HUES64 (cell line): ENCODE data around the gene RNF121.

ENCODE experiments used
- H3K27ac ChIP-seq: 2 replicates; pipeline ENCODE4 v1.7.0; 2013; ENCODE audit warnings: low read depth, low read length, inconsistent platforms
- H3K27me3 ChIP-seq: 2 replicates; pipeline ENCODE4 v1.6.1; 2013; ENCODE audit warnings: mild to moderate bottlenecking, low read length; ENCODE audit not compliant: insufficient read depth
- H3K36me3 ChIP-seq: 2 replicates; pipeline ENCODE4 v1.6.1; 2013; ENCODE audit warnings: mild to moderate bottlenecking, low read length; ENCODE audit not compliant: insufficient read depth
- H3K4me1 ChIP-seq: 2 replicates; pipeline ENCODE4 v1.6.1; 2013; ENCODE audit warnings: mild to moderate bottlenecking, low read length, moderate library complexity; ENCODE audit not compliant: insufficient read depth
- H3K4me3 ChIP-seq: 2 replicates; pipeline ENCODE4 v1.5.1; 2013; ENCODE audit warnings: mild to moderate bottlenecking, low read length, moderate library complexity
- H3K9ac ChIP-seq: 2 replicates; pipeline ENCODE4 v1.6.1; 2013; ENCODE audit warnings: mild to moderate bottlenecking, low read depth, low read length
- H3K9me3 ChIP-seq: 2 replicates; pipeline ENCODE4 v1.6.1; 2013; ENCODE audit warnings: low read depth, low read length; ENCODE audit not compliant: insufficient read depth
- WGBS: fragments of 150-250, 120-280 bp; methylation state at CpG from one replicate; pipeline ENCODE4 v1.1.7; 2013; ENCODE audit warnings: missing lambda C conversion rate; 5-methylcytosine and 5-hydroxymethylcytosine counted together

RNF121 gene

GRCh38 chr11:71962428-71963038 is 33.7 kb downstream of the RNF121 start:
- H3K9ac ChIP-seq = no peak overlapping the region; the same call in 1 of the 2 replicates
- no peaks in the 10 kb centered on the region for H3K4me1 ChIP-seq
- H3K36me3 ChIP-seq = peaks cover 44% of the 10 kb centered on the region
- no peaks in the 10 kb centered on the region for H3K27me3 ChIP-seq
- 90% methylated on average over 1 of the region's 2 CpGs for WGBS
- H3K9me3 ChIP-seq = no peaks in the 10 kb centered on the region
- no peak overlapping the region for H3K4me3 ChIP-seq
- H3K27ac ChIP-seq = no peak overlapping the region

DNA sequence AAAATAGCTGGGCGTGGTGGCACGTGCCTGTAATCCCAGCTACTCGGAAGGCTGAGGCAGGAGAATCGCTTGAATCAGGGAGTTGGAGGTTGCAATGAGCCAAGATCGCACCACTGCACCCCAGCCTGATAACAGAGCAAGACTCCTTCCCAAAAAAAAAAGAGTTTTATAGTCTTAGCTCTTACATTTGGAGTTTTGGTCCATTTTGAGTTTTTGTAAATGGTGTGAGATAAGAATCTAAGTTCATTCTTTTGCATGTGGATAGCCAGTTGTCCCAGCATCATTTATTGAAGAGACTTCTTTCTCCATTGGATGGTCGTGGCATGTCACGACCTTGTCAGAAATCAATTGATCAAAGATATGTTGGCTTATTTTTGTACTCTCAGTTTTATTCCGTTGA is 34.6 kb downstream of the RNF121 start:
- no peak overlapping the region for H3K4me3 ChIP-seq
- H3K36me3 ChIP-seq = peaks cover 52% of the 10 kb centered on the region
- no peak overlapping the region for H3K27ac ChIP-seq
- WGBS = 93% methylated on average over 8 of the region's 8 CpGs
- H3K9ac ChIP-seq = no peak overlapping the region
- no peaks in the 10 kb centered on the region for H3K27me3 ChIP-seq
- no peaks in the 10 kb centered on the region for H3K9me3 ChIP-seq
- no peaks in the 10 kb centered on the region for H3K4me1 ChIP-seq

DNA sequence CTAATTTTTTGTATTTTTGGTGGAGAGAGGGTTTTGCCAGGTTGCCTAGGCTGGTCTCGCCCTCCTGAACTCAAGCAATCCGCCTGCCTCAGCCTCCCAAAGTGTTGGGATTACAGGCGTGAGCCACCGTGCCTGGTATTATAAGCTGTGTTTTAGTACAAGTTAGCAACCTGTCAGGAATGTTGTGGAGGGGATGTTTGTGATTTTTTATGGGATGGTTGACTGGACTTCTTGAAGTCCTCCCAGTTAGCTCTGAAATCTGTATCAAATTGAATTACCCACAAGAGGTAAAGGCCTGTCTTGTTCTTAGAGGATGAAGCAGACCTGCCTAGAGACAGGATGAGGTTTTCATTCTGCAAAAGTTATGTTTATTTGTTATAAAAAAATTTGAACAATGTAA is 35.8 kb downstream of the RNF121 start:
- no peaks in the 10 kb centered on the region for H3K4me1 ChIP-seq
- H3K36me3 ChIP-seq = peaks cover 61% of the 10 kb centered on the region
- WGBS = 98% methylated on average over 4 of the region's 4 CpGs
- no peak overlapping the region for H3K4me3 ChIP-seq
- no peaks in the 10 kb centered on the region for H3K9me3 ChIP-seq
- H3K27me3 ChIP-seq = no peaks in the 10 kb centered on the region
- H3K27ac ChIP-seq = no peak overlapping the region
- H3K9ac ChIP-seq = no peak overlapping the region

GRCh38 chr11:71971680-71972079 is 42.8 kb downstream of the RNF121 start:
- no peaks in the 10 kb centered on the region for H3K9me3 ChIP-seq
- no peak overlapping the region for H3K4me3 ChIP-seq
- no peaks in the 10 kb centered on the region for H3K4me1 ChIP-seq
- no peak overlapping the region for H3K9ac ChIP-seq
- H3K27ac ChIP-seq = no peak overlapping the region
- no peaks in the 10 kb centered on the region for H3K27me3 ChIP-seq
- WGBS = 96% methylated on average over 2 of the region's 2 CpGs
- H3K36me3 ChIP-seq = peaks cover 46% of the 10 kb centered on the region

- Histone ChIP-seq H3K27ac (no peak overlapping the region), H3K9ac (no peak overlapping the region), H3K27me3 (no peaks in the 10 kb centered on the region), H3K9me3 (no peaks in the 10 kb centered on the region), H3K4me1 (no peaks in the 10 kb centered on the region), H3K36me3 (peaks cover 26% of the 10 kb centered on the region), H3K4me3 (no peak overlapping the region)
- 92% methylated on average over 5 of the region's 5 CpGs for WGBS
Observed at GRCh38 chr11:71976551-71976950, 47.7 kb downstream of the RNF121 start.

DNA sequence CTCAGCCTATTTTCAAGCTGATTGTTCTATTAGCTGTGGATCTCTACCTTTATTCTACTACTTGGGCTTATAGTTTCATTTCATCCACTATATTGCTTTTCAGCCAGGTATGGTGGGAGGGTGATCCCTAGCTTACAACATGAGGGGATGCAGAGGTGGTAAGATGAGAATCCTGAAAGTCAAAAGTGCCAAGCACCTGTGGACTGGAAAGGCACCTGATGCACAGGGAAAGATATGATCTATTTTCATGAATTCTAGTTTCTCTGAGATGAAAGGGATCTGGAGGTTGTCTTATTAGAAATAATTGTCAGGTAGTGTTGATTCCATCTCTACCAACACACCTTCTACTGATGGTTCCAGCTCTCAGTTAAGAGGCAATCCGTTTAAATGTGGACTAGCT is 48.2 kb downstream of the RNF121 start:
- Histone ChIP-seq H3K27me3 (no peaks in the 10 kb centered on the region), H3K4me1 (no peaks in the 10 kb centered on the region), H3K9ac (no peak overlapping the region), H3K27ac (no peak overlapping the region), H3K9me3 (no peaks in the 10 kb centered on the region), H3K36me3 (peaks cover 21% of the 10 kb centered on the region), H3K4me3 (no peak overlapping the region)
- WGBS = 86% methylated on average over 1 of the region's 1 CpG

- no peak overlapping the region for H3K4me3 ChIP-seq
- no peaks in the 10 kb centered on the region for H3K27me3 ChIP-seq
- no peaks in the 10 kb centered on the region for H3K9me3 ChIP-seq
- WGBS = 85% methylated on average over 7 of the region's 7 CpGs
- no peaks in the 10 kb centered on the region for H3K4me1 ChIP-seq
- no peak overlapping the region for H3K9ac ChIP-seq
- H3K27ac ChIP-seq = no peak overlapping the region
- peaks cover 22% of the 10 kb centered on the region for H3K36me3 ChIP-seq
Observed at GRCh38 chr11:71977743-71978418, 49.0 kb downstream of the RNF121 start.

- Histone ChIP-seq H3K36me3 (peaks cover 32% of the 10 kb centered on the region), H3K27ac (no peak overlapping the region), H3K9ac (no peak overlapping the region), H3K9me3 (no peaks in the 10 kb centered on the region), H3K4me3 (no peak overlapping the region), H3K4me1 (no peaks in the 10 kb centered on the region), H3K27me3 (no peaks in the 10 kb centered on the region)
- 93% methylated on average over 3 of the region's 4 CpGs for WGBS
Observed at GRCh38 chr11:71979094-71979493, 50.2 kb downstream of the RNF121 start.

DNA sequence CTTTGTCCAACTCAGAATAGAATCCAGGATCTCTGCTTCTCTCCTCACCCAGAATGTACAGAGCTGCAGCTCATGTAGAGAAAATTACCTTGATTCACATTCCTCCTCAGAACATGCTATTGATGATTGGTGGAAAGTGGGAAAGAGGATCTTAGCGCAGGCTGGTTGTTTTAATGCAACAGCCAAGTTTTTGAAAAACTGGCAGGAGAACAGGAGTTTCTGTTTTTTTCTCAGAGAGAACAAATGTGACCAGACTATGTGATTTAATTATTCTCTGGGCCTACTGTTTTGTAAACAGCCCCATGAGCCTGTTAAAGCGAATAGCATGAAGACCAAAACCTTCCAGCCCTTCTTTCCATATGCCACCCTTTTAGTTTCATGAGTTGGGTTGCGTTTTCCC is 50.8 kb downstream of the RNF121 start:
- Histone ChIP-seq H3K9me3 (no peaks in the 10 kb centered on the region), H3K27ac (no peak overlapping the region), H3K4me1 (no peaks in the 10 kb centered on the region), H3K36me3 (peaks cover 32% of the 10 kb centered on the region), H3K27me3 (no peaks in the 10 kb centered on the region), H3K4me3 (no peak overlapping the region), H3K9ac (no peak overlapping the region)
- WGBS = 95% methylated on average over 3 of the region's 3 CpGs

DNA sequence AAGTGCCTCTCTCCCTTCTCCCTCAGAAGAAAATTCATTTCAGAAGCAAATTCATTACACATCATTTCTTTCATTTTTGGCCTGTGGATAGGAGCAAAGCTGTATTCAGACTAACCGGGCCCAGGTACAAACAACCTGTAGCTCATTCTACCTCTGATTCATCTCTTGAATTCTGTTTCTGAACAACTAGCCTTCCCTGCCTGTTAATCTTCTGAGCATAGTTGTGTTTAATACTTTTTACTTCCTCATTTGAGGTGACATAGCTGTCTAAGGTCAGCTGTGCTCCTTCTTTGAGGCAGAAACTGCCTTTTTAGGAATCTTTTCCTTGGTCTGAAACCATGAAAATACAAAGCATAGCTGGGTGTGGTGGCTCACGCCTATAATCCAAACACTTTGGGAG is 57.3 kb downstream of the RNF121 start:
- Histone ChIP-seq H3K27ac (no peak overlapping the region), H3K4me1 (no peaks in the 10 kb centered on the region), H3K27me3 (no peaks in the 10 kb centered on the region), H3K36me3 (peaks cover 56% of the 10 kb centered on the region), H3K9me3 (no peaks in the 10 kb centered on the region), H3K9ac (no peak overlapping the region), H3K4me3 (no peak overlapping the region)
- WGBS = 96% methylated on average over 2 of the region's 2 CpGs

GRCh38 chr11:71987521-71987920 is 58.7 kb downstream of the RNF121 start:
- Histone ChIP-seq H3K27ac (no peak overlapping the region), H3K9ac (no peak overlapping the region), H3K4me1 (no peaks in the 10 kb centered on the region), H3K27me3 (no peaks in the 10 kb centered on the region), H3K4me3 (no peak overlapping the region), H3K9me3 (no peaks in the 10 kb centered on the region), H3K36me3 (peaks cover 60% of the 10 kb centered on the region)
- 50% methylated on average over 2 of the region's 2 CpGs for WGBS
